ENCODE results near the gene EPHA4.

The EPHA4 gene

GRCh38 chr2:221431477-221431876 lies 140.6 kb downstream of the EPHA4 start:
- peaks cover 0 to 9% (median 0%) of the 10 kb centered on the region in 4 donors for H3K4me1 ChIP-seq
- no peak for TF ChIP-seq CTCF (IDR thresholded peaks at IDR 0.05)
- H3K4me3 ChIP-seq, result no peak overlapping the region
- no peak for DNase-seq
- H3K27ac ChIP-seq, result no peak overlapping the region
- intact Hi-C loops (cut with DNase I; ENCODE audit: low total_unique reads), result no loop called here
- H3K27me3 ChIP-seq, result no peaks in the 10 kb centered on the region
- H3K9me3 ChIP-seq, result no peaks in the 10 kb centered on the region
- H3K36me3 ChIP-seq, result peaks cover 0 to 19% (median 0%) of the 10 kb centered on the region in 3 donors

GRCh38 chr2:221429741-221430491 lies 142.2 kb downstream of the EPHA4 start:
- H3K4me1 ChIP-seq, result peaks cover 0 to 9% (median 0%) of the 10 kb centered on the region in 4 donors
- DNase-seq, result no peak
- no peaks in the 10 kb centered on the region for H3K9me3 ChIP-seq
- intact Hi-C loops (cut with DNase I; ENCODE audit: low total_unique reads), result no loop called here
- no peak overlapping the region for H3K4me3 ChIP-seq
- peaks cover 5 to 23% (median 13%) of the 10 kb centered on the region in 3 donors for H3K36me3 ChIP-seq
- no peaks in the 10 kb centered on the region for H3K27me3 ChIP-seq
- TF ChIP-seq CTCF (IDR thresholded peaks at IDR 0.05), result no peak
- H3K27ac ChIP-seq, result no peak overlapping the region

GRCh38 chr2:221428896-221429295 lies 143.2 kb downstream of the EPHA4 start:
- no peak overlapping the region for H3K27ac ChIP-seq
- H3K27me3 ChIP-seq, result no peaks in the 10 kb centered on the region
- peaks cover 0 to 9% (median 0%) of the 10 kb centered on the region in 4 donors for H3K4me1 ChIP-seq
- no peak overlapping the region for H3K4me3 ChIP-seq
- H3K9me3 ChIP-seq, result no peaks in the 10 kb centered on the region
- no peak for TF ChIP-seq CTCF (IDR thresholded peaks at IDR 0.05)
- intact Hi-C loops (cut with DNase I; ENCODE audit: low total_unique reads), result no loop called here
- peaks cover 5 to 17% (median 15%) of the 10 kb centered on the region in 3 donors for H3K36me3 ChIP-seq
- DNase-seq, result no peak

- peaks cover 5 to 15% (median 10%) of the 10 kb centered on the region in 3 donors for H3K36me3 ChIP-seq
- H3K27ac ChIP-seq, result no peak overlapping the region
- H3K4me1 ChIP-seq, result peaks cover 0 to 9% (median 3%) of the 10 kb centered on the region in 4 donors
- no peak overlapping the region for H3K4me3 ChIP-seq
- no peak for TF ChIP-seq CTCF (IDR thresholded peaks at IDR 0.05)
- no peaks in the 10 kb centered on the region for H3K9me3 ChIP-seq
- DNase-seq, result no peak
- no peaks in the 10 kb centered on the region for H3K27me3 ChIP-seq
- intact Hi-C loops (cut with DNase I; ENCODE audit: low total_unique reads), result no loop called here
These were observed 145.2 kb downstream of the EPHA4 start for GRCh38 chr2:221426929-221427328.

- Histone ChIP-seq H3K9me3 (no peaks in the 10 kb centered on the region), H3K27ac (no peak overlapping the region), H3K36me3 (peaks cover 5 to 15% (median 10%) of the 10 kb centered on the region in 3 donors), H3K4me3 (no peak overlapping the region), H3K4me1 (peaks cover 0 to 9% (median 3%) of the 10 kb centered on the region in 4 donors), H3K27me3 (no peaks in the 10 kb centered on the region)
- no peak for DNase-seq
- intact Hi-C loops (cut with DNase I; ENCODE audit: low total_unique reads), result no loop called here
- TF ChIP-seq CTCF (IDR thresholded peaks at IDR 0.05), result no peak
These were observed 146.2 kb downstream of the EPHA4 start for GRCh38 chr2:221425891-221426290.
